Type B pancreatic cell (in vitro differentiated cells): ENCODE data around the gene EEF1AKMT1. TPM values are rescaled to one million over a fixed set of nuclear protein-coding genes. Genes with fewer than 3 reads are reported as not detected.

ENCODE experiments used
- DNase-seq: peaks from one replicate; pipeline ENCODE4 v3.0.0; 2021; ENCODE audit warnings: mixed read lengths; ENCODE audit not compliant: unreplicated experiment; ENCODE audit errors: extremely low spot score
- H3K27ac Mint-ChIP-seq: 2 replicates; pipeline ENCODE4 v1.8.0; 2021; ENCODE audit warnings: mild to moderate bottlenecking, mixed read lengths
- H3K27me3 Mint-ChIP-seq: 2 replicates; pipeline ENCODE4 v1.8.0; 2021; ENCODE audit warnings: mixed read lengths
- H3K36me3 Mint-ChIP-seq: 2 replicates; pipeline ENCODE4 v1.8.0; 2021; ENCODE audit warnings: mixed read lengths
- H3K4me1 Mint-ChIP-seq: one replicate; pipeline ENCODE4 v1.8.0; 2021; ENCODE audit warnings: mixed read lengths; ENCODE audit not compliant: unreplicated experiment
- H3K4me3 Mint-ChIP-seq: 2 replicates; pipeline ENCODE4 v1.8.0; 2021; ENCODE audit warnings: mild to moderate bottlenecking, mixed read lengths
- H3K9me3 Mint-ChIP-seq: 2 replicates; pipeline ENCODE4 v1.8.0; 2021; ENCODE audit warnings: mixed read lengths
- total RNA-seq: library from RNA; stranded (reverse); gene quantifications from 2 replicates; pipeline ENCODE4 v1.2.1, GENCODE V29; 2021; ENCODE audit warnings: low replicate concordance
- TF ChIP-seq, protein P1 (sequence below): fragments of 200-600 bp; sonication (generic); conservative IDR thresholded peaks from 2 replicates; pipeline ENCODE4 v1.5.0; 2021; ENCODE audit warnings: antibody characterized with exemption, mild to moderate bottlenecking

EEF1AKMT1 gene
- total RNA-seq, 1 donor from 2014 or later, result 11.3 TPM

DNA sequence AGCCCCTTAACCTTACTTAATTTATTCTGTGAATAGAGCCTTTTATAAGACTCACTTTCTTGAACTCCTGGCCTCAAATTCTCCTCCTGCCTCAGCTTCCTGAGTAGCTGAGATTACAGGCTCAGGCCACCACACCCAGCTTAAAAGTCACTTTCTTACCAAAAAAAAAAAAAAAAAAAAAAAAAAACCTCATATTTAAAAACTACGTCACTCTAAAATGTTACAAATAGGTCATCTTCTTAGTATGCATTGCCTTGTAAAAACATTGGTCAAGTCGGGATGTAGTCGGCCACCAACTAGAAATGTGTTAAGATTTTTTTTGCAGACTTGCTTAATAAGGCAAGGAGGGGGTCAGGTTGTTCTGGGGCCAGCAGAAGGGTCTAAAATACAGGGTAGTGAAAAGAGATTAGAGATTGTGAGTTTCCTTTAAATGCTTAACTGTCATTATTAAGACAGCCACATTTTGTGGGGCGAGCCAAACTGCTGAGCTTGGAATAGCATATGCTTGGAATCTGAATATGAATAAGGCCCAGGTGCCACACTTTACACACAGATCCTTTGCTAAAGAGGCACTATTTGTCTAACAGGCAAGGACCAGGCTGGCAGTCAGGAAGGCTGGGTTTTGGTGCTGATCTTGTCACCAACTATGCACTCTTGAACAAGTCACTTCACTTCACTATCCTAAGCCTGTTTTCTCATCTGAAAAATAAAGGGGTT lies 86.7 kb downstream of the EEF1AKMT1 start:
- no peaks in the 10 kb centered on the region for H3K9me3 Mint-ChIP-seq
- TF ChIP-seq, protein P1, sequence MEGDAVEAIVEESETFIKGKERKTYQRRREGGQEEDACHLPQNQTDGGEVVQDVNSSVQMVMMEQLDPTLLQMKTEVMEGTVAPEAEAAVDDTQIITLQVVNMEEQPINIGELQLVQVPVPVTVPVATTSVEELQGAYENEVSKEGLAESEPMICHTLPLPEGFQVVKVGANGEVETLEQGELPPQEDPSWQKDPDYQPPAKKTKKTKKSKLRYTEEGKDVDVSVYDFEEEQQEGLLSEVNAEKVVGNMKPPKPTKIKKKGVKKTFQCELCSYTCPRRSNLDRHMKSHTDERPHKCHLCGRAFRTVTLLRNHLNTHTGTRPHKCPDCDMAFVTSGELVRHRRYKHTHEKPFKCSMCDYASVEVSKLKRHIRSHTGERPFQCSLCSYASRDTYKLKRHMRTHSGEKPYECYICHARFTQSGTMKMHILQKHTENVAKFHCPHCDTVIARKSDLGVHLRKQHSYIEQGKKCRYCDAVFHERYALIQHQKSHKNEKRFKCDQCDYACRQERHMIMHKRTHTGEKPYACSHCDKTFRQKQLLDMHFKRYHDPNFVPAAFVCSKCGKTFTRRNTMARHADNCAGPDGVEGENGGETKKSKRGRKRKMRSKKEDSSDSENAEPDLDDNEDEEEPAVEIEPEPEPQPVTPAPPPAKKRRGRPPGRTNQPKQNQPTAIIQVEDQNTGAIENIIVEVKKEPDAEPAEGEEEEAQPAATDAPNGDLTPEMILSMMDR, result no peak
- no peak overlapping the region for H3K4me3 Mint-ChIP-seq
- peaks cover 8% of the 10 kb centered on the region for H3K36me3 Mint-ChIP-seq
- H3K27me3 Mint-ChIP-seq, result no peaks in the 10 kb centered on the region
- peaks cover 5% of the 10 kb centered on the region for H3K4me1 Mint-ChIP-seq
- DNase-seq, result no peak
- no peak overlapping the region for H3K27ac Mint-ChIP-seq

DNA sequence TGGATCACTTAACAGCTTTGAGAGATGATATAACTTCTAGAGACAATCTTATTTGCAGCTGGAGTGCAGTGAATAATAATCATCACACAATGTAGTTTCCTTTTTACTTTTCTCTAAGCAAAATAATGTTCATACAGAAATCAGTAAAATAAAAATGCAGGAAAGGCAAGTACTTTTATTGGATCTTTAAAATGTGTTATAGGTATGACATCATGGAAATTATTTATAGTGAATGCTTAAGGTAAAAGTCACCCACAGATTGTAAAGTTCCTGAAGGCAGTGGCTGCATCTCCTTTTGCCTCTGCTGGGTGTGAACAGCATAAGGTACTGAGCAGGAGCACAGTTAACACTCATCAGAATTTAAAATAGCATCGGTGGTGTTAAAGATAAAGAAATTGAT lies 87.6 kb downstream of the EEF1AKMT1 start:
- Mint-ChIP-seq H3K4me3 (no peak overlapping the region), H3K27me3 (no peaks in the 10 kb centered on the region), H3K36me3 (peaks cover 8% of the 10 kb centered on the region), H3K4me1 (peaks cover 5% of the 10 kb centered on the region), H3K9me3 (no peaks in the 10 kb centered on the region), H3K27ac (no peak overlapping the region)
- TF ChIP-seq, protein P1, result no peak
- DNase-seq, result no peak

DNA sequence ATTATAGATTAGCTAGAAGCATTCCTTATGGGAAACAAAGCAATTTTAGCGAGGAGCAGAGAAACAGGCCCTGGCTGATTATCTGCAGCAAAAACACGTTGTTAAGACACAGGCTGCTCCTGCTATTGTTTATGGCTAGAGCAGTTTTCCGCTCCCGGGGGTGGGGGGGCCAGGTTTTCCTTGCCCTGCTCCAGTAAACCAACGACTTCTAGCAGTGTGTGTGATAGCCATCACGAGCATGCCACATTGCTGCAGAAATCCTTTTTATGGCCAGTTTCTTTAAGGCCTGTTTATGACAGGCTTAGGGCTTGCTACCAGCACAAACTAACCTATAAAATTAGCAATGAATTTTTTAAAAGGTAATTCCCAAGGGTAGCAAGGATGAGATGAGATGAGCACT lies 88.7 kb downstream of the EEF1AKMT1 start:
- no peaks in the 10 kb centered on the region for H3K27me3 Mint-ChIP-seq
- H3K4me1 Mint-ChIP-seq, result peaks cover 5% of the 10 kb centered on the region
- peaks cover 10% of the 10 kb centered on the region for H3K36me3 Mint-ChIP-seq
- no peak overlapping the region for H3K27ac Mint-ChIP-seq
- no peaks in the 10 kb centered on the region for H3K9me3 Mint-ChIP-seq
- H3K4me3 Mint-ChIP-seq, result no peak overlapping the region
- no peak for DNase-seq
- TF ChIP-seq, protein P1, result no peak

DNA sequence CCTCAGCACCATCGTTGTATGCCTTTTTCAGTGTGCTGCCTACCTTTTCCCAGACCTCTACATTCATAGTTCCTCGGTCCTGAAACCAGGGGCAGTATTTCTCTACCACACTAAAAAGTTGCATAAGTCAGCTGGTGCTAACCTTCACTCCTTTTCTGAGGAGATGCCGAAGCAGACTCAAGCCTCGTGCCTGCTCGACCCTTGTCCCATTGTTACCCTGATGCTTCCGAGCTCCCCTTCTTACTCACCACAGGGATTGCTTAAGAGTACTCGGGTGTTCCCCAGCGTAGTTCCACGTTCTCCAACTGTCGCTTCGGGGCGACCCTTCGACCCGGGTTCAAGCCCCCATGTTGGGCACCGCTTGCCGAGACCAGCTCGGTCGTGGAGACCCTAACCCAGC lies 89.2 kb downstream of the EEF1AKMT1 start:
- Mint-ChIP-seq H3K27ac (no peak overlapping the region), H3K27me3 (no peaks in the 10 kb centered on the region), H3K4me1 (peaks cover 5% of the 10 kb centered on the region), H3K4me3 (no peak overlapping the region), H3K9me3 (no peaks in the 10 kb centered on the region), H3K36me3 (peaks cover 15% of the 10 kb centered on the region)
- TF ChIP-seq, protein P1, result no peak
- DNase-seq, result no peak

DNA sequence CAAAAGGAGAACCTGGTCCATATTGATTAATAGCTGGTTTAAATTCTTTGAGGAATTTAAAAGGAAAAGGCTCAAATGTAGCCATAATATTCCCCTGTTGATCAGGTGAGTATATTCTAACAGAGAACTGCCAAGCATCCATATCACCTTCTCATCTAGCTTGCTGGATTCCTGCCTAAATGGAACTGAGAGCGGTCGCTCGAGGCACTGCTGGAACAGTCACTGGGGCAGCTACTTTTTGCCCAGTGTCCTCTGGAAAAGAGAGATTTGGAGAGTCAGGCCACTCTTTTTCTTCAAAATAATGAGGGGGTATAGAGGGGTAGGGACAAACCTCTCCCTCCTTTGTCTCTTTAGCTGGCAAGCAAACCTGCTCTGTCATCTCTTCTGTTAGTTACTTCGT lies 89.7 kb downstream of the EEF1AKMT1 start:
- peaks cover 20% of the 10 kb centered on the region for H3K36me3 Mint-ChIP-seq
- H3K4me3 Mint-ChIP-seq, result no peak overlapping the region
- H3K4me1 Mint-ChIP-seq, result peaks cover 7% of the 10 kb centered on the region
- H3K27me3 Mint-ChIP-seq, result no peaks in the 10 kb centered on the region
- H3K9me3 Mint-ChIP-seq, result no peaks in the 10 kb centered on the region
- TF ChIP-seq, protein P1, result no peak
- no peak overlapping the region for H3K27ac Mint-ChIP-seq
- DNase-seq, result no peak
